Measurements from ENCODE around the gene TEAD3. TPM values are rescaled to one million over a fixed set of nuclear protein-coding genes. Genes with fewer than 3 reads are reported as not detected.

Gene TEAD3
- total and polyA plus RNA-seq, 4 donors: 1.9 to 6.8 (median 4.5) TPM

- no peak for TF ChIP-seq REST (IDR thresholded peaks at IDR 0.05)
These were observed 53.4 kb downstream of the TEAD3 start (continued) for GRCh38 chr6:35443341-35444030.

GRCh38 chr6:35442693-35443092 lies 54.2 kb downstream of the TEAD3 start:
- Histone ChIP-seq H3K4me1 (ENCODE audit: control insufficient read depth in 4 of 4, insufficient read depth in 4 of 4, low read length in 3 of 4) (no peaks in the 10 kb centered on the region), H3K27me3 (ENCODE audit: control insufficient read depth in 4 of 4, insufficient read depth in 4 of 4, low read length in 3 of 4) (no peaks in the 10 kb centered on the region), H3K4me3 (ENCODE audit: low read depth in 1 of 3, low read length in 3 of 3) (no peak overlapping the region), H3K9ac (ENCODE audit: low read depth in 1 of 2, low read length in 2 of 2) (no peak overlapping the region), H3K27ac (ENCODE audit: low read depth in 1 of 2, low read length in 2 of 2) (no peak overlapping the region), H3K9me3 (ENCODE audit: control insufficient read depth in 4 of 4, low read length in 3 of 4) (no peaks in the 10 kb centered on the region), H3K36me3 (ENCODE audit: control insufficient read depth in 4 of 4, insufficient read depth in 3 of 4, low read depth in 1 of 4, low read length in 3 of 4) (no peaks in the 10 kb centered on the region)
- TF ChIP-seq HNF4G (IDR thresholded peaks at IDR 0.05) (no peak), GABPA (IDR thresholded peaks at IDR 0.05 in 1 of 2, conservative IDR thresholded peaks at IDR 0.05 in 1 of 2) (no peak), REST (IDR thresholded peaks at IDR 0.05) (no peak), JUND (IDR thresholded peaks at IDR 0.05) (no peak), HNF4A (conservative IDR thresholded peaks at IDR 0.05) (no peak), FOXA1 (IDR thresholded peaks at IDR 0.05) (no peak), YY1 (IDR thresholded peaks at IDR 0.05) (no peak), ZBTB33 (IDR thresholded peaks at IDR 0.05) (no peak), RAD21 (IDR thresholded peaks at IDR 0.05) (no peak)
- 90% methylated on average over 5 of the region's 5 CpGs for WGBS
- no peak for DNase-seq (ENCODE audit: low spot score)

GRCh38 chr6:35441642-35442041 lies 55.2 kb downstream of the TEAD3 start:
- H3K4me3 ChIP-seq (ENCODE audit: low read depth in 1 of 3, low read length in 3 of 3): no peak overlapping the region
- no peak for DNase-seq (ENCODE audit: low spot score)
- WGBS: 97% methylated on average over 4 of the region's 4 CpGs
- no peak overlapping the region for H3K27ac ChIP-seq (ENCODE audit: low read depth in 1 of 2, low read length in 2 of 2)
- no peak overlapping the region for H3K9ac ChIP-seq (ENCODE audit: low read depth in 1 of 2, low read length in 2 of 2)
- H3K27me3 ChIP-seq (ENCODE audit: control insufficient read depth in 4 of 4, insufficient read depth in 4 of 4, low read length in 3 of 4): no peaks in the 10 kb centered on the region
- no peaks in the 10 kb centered on the region for H3K4me1 ChIP-seq (ENCODE audit: control insufficient read depth in 4 of 4, insufficient read depth in 4 of 4, low read length in 3 of 4)
- H3K36me3 ChIP-seq (ENCODE audit: control insufficient read depth in 4 of 4, insufficient read depth in 3 of 4, low read depth in 1 of 4, low read length in 3 of 4): no peaks in the 10 kb centered on the region
- no peaks in the 10 kb centered on the region for H3K9me3 ChIP-seq (ENCODE audit: control insufficient read depth in 4 of 4, low read length in 3 of 4)
- TF ChIP-seq NR2F2 (IDR thresholded peaks at IDR 0.05) (no peak), ATF3 (IDR thresholded peaks at IDR 0.05) (no peak), YY1 (IDR thresholded peaks at IDR 0.05) (no peak), GABPA (IDR thresholded peaks at IDR 0.05 in 1 of 2, conservative IDR thresholded peaks at IDR 0.05 in 1 of 2) (no peak), SP1 (IDR thresholded peaks at IDR 0.05) (no peak), RAD21 (IDR thresholded peaks at IDR 0.05) (no peak), HNF4A (conservative IDR thresholded peaks at IDR 0.05) (no peak), FOXA1 (IDR thresholded peaks at IDR 0.05) (no peak), ZBTB33 (IDR thresholded peaks at IDR 0.05) (no peak), REST (IDR thresholded peaks at IDR 0.05) (no peak), TAF1 (conservative IDR thresholded peaks at IDR 0.05) (no peak)

Data from liver (tissue), 9 donors.